Measurements from ENCODE around the gene SERINC2.

GRCh38 chr1:31441970-31442647 is 29.1 kb downstream of the SERINC2 start:
- TF ChIP-seq RAD21 (IDR thresholded peaks at IDR 0.05; ENCODE audit: low read depth): no peak
- TF ChIP-seq USF1 (IDR thresholded peaks at IDR 0.05): no peak
- no peak for TF ChIP-seq TAF1 (IDR thresholded peaks at IDR 0.05; ENCODE audit: low read depth)
- no peak for TF ChIP-seq CEBPB (IDR thresholded peaks at IDR 0.05)
- no peak for TF ChIP-seq EGR1 (IDR thresholded peaks at IDR 0.05)
- TF ChIP-seq NFIC (IDR thresholded peaks at IDR 0.05): no peak
- TF ChIP-seq EP300 (IDR thresholded peaks at IDR 0.05; ENCODE audit: borderline replicate concordance): no peak
- no peak for TF ChIP-seq REST (IDR thresholded peaks at IDR 0.05; ENCODE audit: low read depth)
- no peak for TF ChIP-seq YY1 (IDR thresholded peaks at IDR 0.05; ENCODE audit: low read depth)
- no peak for TF ChIP-seq MAX (IDR thresholded peaks at IDR 0.05)

Data from Ishikawa (cell line).